ENCODE measurements around the gene DBN1.

DBN1 gene

GRCh38 chr5:177466861-177467260 is 6.6 kb downstream of the DBN1 start:
- no peak overlapping the region for H3K4me3 ChIP-seq (ENCODE audit: low read depth, low read length)
- no peak for DNase-seq (ENCODE audit: low read depth)
- no peak for TF ChIP-seq CTCF (IDR thresholded peaks at IDR 0.05; ENCODE audit: control insufficient read depth, extremely low read depth, insufficient read depth)

- H3K4me3 ChIP-seq (ENCODE audit: low read depth, low read length): no peak overlapping the region
- TF ChIP-seq CTCF (IDR thresholded peaks at IDR 0.05; ENCODE audit: control insufficient read depth, extremely low read depth, insufficient read depth): no peak
- DNase-seq (ENCODE audit: low read depth): no peak
These were observed 8.4 kb downstream of the DBN1 start for GRCh38 chr5:177465044-177465443.

- no peak for DNase-seq (ENCODE audit: low read depth)
- no peak for TF ChIP-seq CTCF (IDR thresholded peaks at IDR 0.05; ENCODE audit: control insufficient read depth, extremely low read depth, insufficient read depth)
- no peak overlapping the region for H3K4me3 ChIP-seq (ENCODE audit: low read depth, low read length)
These were observed 11.3 kb downstream of the DBN1 start for GRCh38 chr5:177462021-177462670.

GRCh38 chr5:177459819-177460628 is 13.4 kb downstream of the DBN1 start:
- no peak for TF ChIP-seq CTCF (IDR thresholded peaks at IDR 0.05; ENCODE audit: control insufficient read depth, extremely low read depth, insufficient read depth)
- H3K4me3 ChIP-seq (ENCODE audit: low read depth, low read length): no peak overlapping the region
- DNase-seq (ENCODE audit: low read depth): no peak

- no peak for DNase-seq (ENCODE audit: low read depth)
- TF ChIP-seq CTCF (IDR thresholded peaks at IDR 0.05; ENCODE audit: control insufficient read depth, extremely low read depth, insufficient read depth): no peak
- H3K4me3 ChIP-seq (ENCODE audit: low read depth, low read length): no peak overlapping the region
These were observed 14.1 kb downstream of the DBN1 start for GRCh38 chr5:177459357-177459756.

- no peak for TF ChIP-seq CTCF (IDR thresholded peaks at IDR 0.05; ENCODE audit: control insufficient read depth, extremely low read depth, insufficient read depth)
- H3K4me3 ChIP-seq (ENCODE audit: low read depth, low read length): no peak overlapping the region
These were observed 14.5 kb downstream of the DBN1 start for GRCh38 chr5:177458912-177459350.

More at GRCh38 chr5:177458912-177459350, 14.5 kb downstream of the DBN1 start:
- DNase-seq (ENCODE audit: low read depth): no peak
